HG02610 (cell line): Measurements from ENCODE around the gene SLC2A4.
"Not testable (repeated sequence)": the region's sequence is repeated elsewhere in the genome, so short reads cannot be mapped to it uniquely, and the experiment has no call there.

Source experiments
- ATAC-seq: cut with Tn5 transposase; IDR thresholded peaks from one replicate; pipeline ENCODE4 v1.9.1; 2021; ENCODE audit warnings: mild to moderate bottlenecking, moderate library complexity; ENCODE audit not compliant: unreplicated experiment

Gene SLC2A4

DNA sequence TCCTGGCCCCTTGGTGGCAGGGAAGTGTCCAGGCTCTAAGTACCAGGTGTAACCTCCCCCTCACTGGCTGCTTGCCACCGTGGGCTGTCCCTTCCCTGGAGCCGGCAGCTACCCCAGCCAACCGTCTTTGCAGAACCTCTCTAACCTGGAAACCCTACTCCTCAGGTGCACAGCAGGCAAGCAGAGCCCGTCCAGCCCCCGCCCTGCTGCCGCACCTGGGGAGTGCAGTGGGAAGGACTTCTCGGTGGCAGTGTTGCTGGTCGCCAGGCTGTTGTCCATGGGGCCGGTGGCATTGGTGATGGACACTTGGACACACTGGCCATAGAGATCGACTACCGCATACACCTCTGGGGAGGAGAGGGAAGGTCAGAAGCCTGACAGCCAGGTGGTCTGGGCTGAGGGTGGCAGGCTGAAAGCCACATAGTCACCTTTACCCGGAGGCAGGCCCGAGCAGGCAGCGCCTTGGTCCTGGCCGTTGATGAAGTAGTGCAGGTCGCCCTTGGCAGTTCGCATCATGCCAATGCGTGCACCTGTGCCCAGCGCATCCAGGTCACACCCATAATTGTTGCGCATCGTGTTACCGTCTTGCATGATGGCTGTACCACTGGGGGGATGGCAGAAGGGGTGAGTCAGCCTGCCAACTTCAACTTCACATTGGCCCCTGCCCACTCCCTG is 41.1 kb downstream of the SLC2A4 start:
- no peak for ATAC-seq

- no peak for ATAC-seq
These were observed 42.4 kb downstream of the SLC2A4 start for GRCh38 chr17:7323731-7324437.

GRCh38 chr17:7324438-7324779 is 42.9 kb downstream of the SLC2A4 start:
- ATAC-seq = no peak

GRCh38 chr17:7325031-7325528 is 43.6 kb downstream of the SLC2A4 start:
- ATAC-seq = no peak

DNA sequence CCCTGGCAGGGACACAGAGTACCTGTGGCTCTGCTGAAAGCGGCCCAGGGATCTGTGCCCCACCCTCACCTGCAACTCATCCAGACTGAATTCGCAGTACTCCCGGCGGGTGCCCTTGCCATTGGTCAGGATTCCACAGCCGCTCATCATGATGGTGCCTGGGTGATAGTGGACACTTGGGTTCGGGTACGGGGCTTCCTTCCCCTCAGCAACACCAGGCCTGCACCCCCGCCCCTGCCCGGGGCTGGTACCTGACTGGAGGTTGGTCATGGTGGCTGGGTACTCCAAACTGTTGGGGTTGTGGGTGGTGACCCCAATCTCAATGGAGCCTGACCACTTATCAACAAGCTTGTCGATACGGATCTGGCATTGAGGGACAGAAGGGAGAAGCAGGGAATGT is 44.7 kb downstream of the SLC2A4 start:
- ATAC-seq = no peak

GRCh38 chr17:7327056-7327455 is 45.5 kb downstream of the SLC2A4 start:
- ATAC-seq = no peak

DNA sequence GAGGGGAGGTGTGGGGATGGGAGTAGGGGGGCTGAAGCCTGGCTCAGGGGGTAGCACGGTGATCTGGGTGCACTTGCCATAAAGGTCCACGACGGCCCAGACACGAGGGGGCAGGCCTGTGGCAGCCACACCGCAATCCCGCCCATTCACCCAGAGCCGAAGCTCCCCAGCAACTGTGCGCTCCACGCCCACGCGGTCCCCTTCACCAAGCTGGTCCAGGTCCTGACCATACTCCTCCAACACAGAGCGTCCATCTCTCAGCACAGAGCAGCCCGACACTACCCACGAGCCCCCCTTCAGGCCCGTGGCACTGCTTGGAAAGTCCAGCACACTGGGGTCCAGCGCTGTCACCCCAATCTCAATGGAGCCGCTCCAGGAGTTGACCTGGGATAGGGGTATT is 46.0 kb downstream of the SLC2A4 start:
- ATAC-seq = no peak

- ATAC-seq = no peak
These were observed 46.5 kb downstream of the SLC2A4 start for GRCh38 chr17:7328009-7328408.

GRCh38 chr17:7328840-7329373 is 47.4 kb downstream of the SLC2A4 start, which contains the start of gene NEURL4:
TSS of gene NEURL4 (minus strand) at chr17:7329335. CDS start at chr17:7329312, 23 bp downstream.
- ATAC-seq = peak; percentile 5

DNA sequence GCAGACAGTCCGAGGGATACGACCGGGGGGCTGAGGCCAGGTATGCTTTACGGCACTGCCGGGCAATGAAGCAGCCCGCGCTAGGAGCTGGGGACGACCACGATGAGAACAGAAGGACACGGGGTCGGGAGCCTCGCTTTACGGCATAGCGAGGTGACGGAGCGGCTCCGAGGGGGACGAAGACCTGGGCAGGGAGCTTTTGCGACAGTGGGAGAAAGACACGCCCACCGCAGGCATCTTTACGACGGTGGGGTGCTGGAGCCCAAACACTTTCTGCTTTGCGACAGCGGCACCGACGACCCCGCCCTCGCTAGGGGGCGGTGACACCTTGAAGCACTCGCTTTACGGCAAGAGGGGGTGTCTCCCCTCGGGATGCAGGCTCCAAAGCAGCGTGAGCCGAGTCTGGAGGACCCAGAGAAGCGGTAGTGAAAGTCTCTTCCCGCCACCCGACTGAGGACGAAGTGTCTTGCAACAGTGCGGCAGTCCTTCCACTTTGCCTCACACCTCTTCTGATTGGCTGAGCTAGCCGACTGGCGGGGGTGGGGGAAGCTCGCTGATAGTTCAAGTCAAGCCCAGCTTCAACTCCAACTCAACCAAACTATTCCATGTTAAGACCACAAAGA is 48.0 kb downstream of the SLC2A4 start:
- peak; percentile 37 for ATAC-seq

DNA sequence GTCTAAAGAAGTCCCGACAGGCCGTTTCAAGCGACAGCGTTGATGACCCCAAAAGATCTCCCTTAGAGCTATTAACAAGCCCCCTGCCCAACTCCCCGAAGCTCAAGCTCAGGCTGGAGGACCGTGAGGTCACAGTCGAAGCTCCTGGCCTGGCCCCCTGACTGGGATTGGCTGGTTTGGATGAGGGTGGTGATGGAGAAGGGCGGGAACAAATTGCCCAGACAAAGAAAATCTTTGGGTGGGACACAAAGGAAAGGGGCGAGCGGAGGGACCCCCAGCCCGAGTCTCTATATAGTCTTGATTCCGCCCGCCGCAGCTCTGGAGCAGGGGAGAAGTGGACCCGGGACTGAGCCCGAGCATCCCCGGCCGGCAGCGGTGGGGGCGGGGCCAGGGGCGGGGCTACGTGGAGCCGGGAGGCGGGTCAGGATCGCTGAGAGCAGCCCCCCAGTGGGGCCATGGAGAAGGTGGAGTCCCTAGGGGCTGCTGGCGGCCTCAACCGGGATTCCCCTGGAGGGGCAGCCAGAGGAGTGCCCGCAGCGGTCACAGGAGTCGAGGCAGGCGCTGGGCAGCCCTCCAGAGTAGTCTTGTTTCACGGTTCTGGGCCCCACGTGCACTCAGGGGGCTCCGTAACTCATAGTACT is 48.6 kb downstream of the SLC2A4 start:
- ATAC-seq = peak; percentile 31

DNA sequence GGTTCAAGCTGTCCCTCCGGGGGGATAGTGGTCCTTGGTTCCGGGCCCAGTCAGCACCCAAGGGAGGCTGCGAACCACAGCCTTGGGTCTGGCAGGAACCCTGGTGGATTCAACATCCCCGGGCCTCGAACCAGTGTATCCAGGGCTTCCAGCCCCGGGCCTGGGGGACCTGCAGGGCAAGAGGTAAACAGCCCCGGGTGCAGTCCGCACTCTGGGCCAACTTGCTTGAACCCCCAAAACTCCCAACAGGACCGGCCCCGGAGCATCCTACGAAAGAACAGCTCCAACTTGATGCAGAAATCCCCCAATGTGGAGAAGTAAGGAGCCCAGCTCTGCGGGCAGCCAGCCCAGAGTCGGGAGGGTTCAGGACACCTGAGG is 49.1 kb downstream of the SLC2A4 start:
- ATAC-seq = no peak

- ATAC-seq = no peak
These were observed 50.6 kb downstream of the SLC2A4 start for GRCh38 chr17:7332111-7332510.

- not testable (repeated sequence) for ATAC-seq
These were observed 51.1 kb downstream of the SLC2A4 start for GRCh38 chr17:7332600-7333069.

- ATAC-seq = no peak
These were observed 53.5 kb downstream of the SLC2A4 start for GRCh38 chr17:7334938-7335538.

- not testable (repeated sequence) for ATAC-seq
These were observed 54.2 kb downstream of the SLC2A4 start for GRCh38 chr17:7335765-7336164.

GRCh38 chr17:7336240-7337175 is 55.0 kb downstream of the SLC2A4 start, which contains the start of gene ACAP1:
TSS of gene ACAP1 (plus strand) at chr17:7336529. CDS start at chr17:7336735, 206 bp downstream.
- peak; percentile 51 for ATAC-seq

DNA sequence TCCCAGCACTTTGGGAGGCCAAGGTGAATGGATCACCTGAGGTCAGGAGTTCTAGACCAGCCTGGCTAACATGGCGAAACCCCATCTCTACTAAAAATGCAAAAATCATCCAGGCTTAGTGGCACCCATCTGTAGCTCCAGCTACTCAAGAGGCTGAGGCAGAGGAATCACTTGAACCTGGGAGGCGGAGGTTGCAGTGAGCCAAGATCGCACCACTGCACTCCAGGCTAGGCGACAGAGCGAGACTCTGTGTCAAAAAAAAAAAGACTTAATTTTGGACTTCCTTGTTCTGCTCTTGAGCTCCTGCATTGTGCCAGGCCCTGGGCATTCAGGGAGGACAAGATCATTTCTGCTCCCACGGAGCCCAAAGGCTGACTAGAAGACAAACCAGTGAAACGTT is 56.1 kb downstream of the SLC2A4 start:
- not testable (repeated sequence) for ATAC-seq
